SJSA1 (cell line): ENCODE data around the gene DHRS1. TPM values are rescaled to one million over a fixed set of nuclear protein-coding genes. Genes with fewer than 3 reads are reported as not detected.

Experiments
- DNase-seq, 2 experiments: peaks; one replicate each; pipeline ENCODE4 v3.0.0-alpha.2; 2015 to 2020; ENCODE audit warnings: low spot score in 2 of 2, low read depth in 1 of 2
- H3K27ac ChIP-seq: fragments of 250-450 bp; sonication (Bioruptor Pico); 2 replicates; pipeline ENCODE4 v1.5.1; 2020; ENCODE audit warnings: mild to moderate bottlenecking, moderate library complexity
- H3K27me3 ChIP-seq: fragments of 250-450 bp; sonication (Bioruptor Pico); replicated peaks from 2 replicates; pipeline ENCODE4 v1.5.1; 2020; ENCODE audit warnings: mild to moderate bottlenecking, moderate library complexity
- H3K36me3 ChIP-seq: fragments of 250-450 bp; sonication (Bioruptor Pico); 2 replicates; pipeline ENCODE4 v1.5.1; 2020; ENCODE audit warnings: mild to moderate bottlenecking
- H3K4me1 ChIP-seq: fragments of 250-450 bp; sonication (Bioruptor Pico); replicated peaks from 2 replicates; pipeline ENCODE4 v1.6.1; 2021; ENCODE audit warnings: mild to moderate bottlenecking
- H3K4me3 ChIP-seq: fragments of 250-450 bp; sonication (Bioruptor Pico); 2 replicates; pipeline ENCODE4 v1.5.1; 2020; ENCODE audit warnings: mild to moderate bottlenecking
- H3K9me3 ChIP-seq: fragments of 250-450 bp; sonication (Bioruptor Pico); replicated peaks from 2 replicates; pipeline ENCODE4 v1.5.1; 2020; ENCODE audit warnings: mild to moderate bottlenecking
- total RNA-seq: library from RNA; depleted of rRNA; stranded (reverse); fragments of >200 nt; shearing (Covaris generic); gene quantifications from 2 replicates; pipeline ENCODE4 v1.2.3, GENCODE V29; 2014; rRNA removed

Gene DHRS1
- total RNA-seq, 1 experiment from 2014 or later, result 5.4 TPM

DNA sequence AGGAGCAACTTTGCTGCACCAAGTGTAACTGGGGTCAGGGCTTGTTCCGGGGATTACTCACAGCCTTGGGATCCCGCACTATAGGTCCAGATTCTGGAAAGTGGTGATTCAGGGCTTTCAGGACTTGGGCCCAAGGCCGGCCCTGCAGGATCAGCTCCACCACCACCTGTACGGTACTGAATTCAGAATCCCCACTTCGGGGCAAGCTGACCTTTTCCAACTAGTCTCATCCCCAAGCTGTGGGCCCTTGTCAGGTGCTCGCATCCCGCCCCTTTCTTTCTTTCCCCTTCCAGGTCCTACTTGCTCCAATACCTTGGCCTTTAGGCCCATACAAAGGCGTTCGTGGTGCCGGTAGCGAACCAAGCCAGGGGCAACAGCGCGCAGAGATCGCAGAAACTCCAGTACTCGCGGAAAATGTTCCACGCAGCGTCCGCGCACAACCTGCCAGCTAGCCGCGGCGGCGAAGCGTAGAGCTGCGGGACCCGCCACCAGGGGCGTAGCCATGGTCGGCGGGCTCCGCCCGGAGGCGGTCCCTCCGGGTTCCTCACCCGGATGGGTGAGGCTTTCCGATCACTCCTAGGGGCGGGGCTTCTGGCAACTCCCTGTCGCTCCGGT is 57.6 kb downstream of the DHRS1 start:
- peak; percentile 95 to 99 for DNase-seq
- Histone ChIP-seq H3K27ac (peak overlapping the region; percentile 97), H3K4me1 (peaks cover 12% of the 10 kb centered on the region)

More for the DNA sequence above, 57.6 kb downstream of the DHRS1 start:
- no peaks in the 10 kb centered on the region for H3K27me3 ChIP-seq
- H3K36me3 ChIP-seq, result peaks cover 45% of the 10 kb centered on the region
- H3K9me3 ChIP-seq, result no peaks in the 10 kb centered on the region
- H3K4me3 ChIP-seq, result peak overlapping the region; percentile 52

Other genes starting within 250 kb of the DHRS1 start
- gene CARMIL3, start 247.8 kb downstream of the DHRS1 start, total RNA-seq, result not detected in 2 replicates
- not detected in 2 replicates for gene CPNE6, start 228.2 kb downstream of the DHRS1 start, total RNA-seq
- 4.8 and 5.3 TPM in 2 replicates for gene PCK2, start 205.5 kb downstream of the DHRS1 start, total RNA-seq
- 43.1 and 44.0 TPM in 2 replicates for gene DCAF11, start 185.0 kb downstream of the DHRS1 start, total RNA-seq
- 1.4 TPM in 1 of 2 replicates, not detected in the other for gene NRL, start 184.8 kb downstream of the DHRS1 start, total RNA-seq
- 1.8 TPM in 1 of 2 replicates, not detected in the other for gene FITM1, start 169.1 kb downstream of the DHRS1 start, total RNA-seq
- gene PSME1, start 163.6 kb downstream of the DHRS1 start, total RNA-seq, result 168 and 199 TPM in 2 replicates
- gene EMC9, start 158.2 kb downstream of the DHRS1 start, total RNA-seq, result 11.1 and 24.5 TPM in 2 replicates
- gene PSME2, start 153.2 kb downstream of the DHRS1 start, total RNA-seq, result 161 and 167 TPM in 2 replicates
- gene RNF31, start 152.3 kb downstream of the DHRS1 start, total RNA-seq, result 40.3 and 135 TPM in 2 replicates
- gene IRF9, start 138.5 kb downstream of the DHRS1 start, total RNA-seq, result 21.8 and 24.3 TPM in 2 replicates
- 0.47 and 6.8 TPM in 2 replicates for gene REC8, start 127.7 kb downstream of the DHRS1 start, total RNA-seq
- 25.1 and 27.6 TPM in 2 replicates for gene IPO4, start 111.0 kb downstream of the DHRS1 start, total RNA-seq
- gene TM9SF1, start 104.3 kb downstream of the DHRS1 start, total RNA-seq, result 60.3 and 60.5 TPM in 2 replicates
- gene TSSK4, start 94.1 kb downstream of the DHRS1 start, total RNA-seq, result not detected in 2 replicates
- gene CHMP4A, start 86.3 kb downstream of the DHRS1 start, total RNA-seq, result 23.0 and 29.9 TPM in 2 replicates
- 13.6 and 30.8 TPM in 2 replicates for gene MDP1, start 83.7 kb downstream of the DHRS1 start, total RNA-seq
- gene NEDD8, start 67.4 kb downstream of the DHRS1 start, total RNA-seq, result 234 and 316 TPM in 2 replicates
- gene GMPR2, start 66.9 kb downstream of the DHRS1 start, total RNA-seq, result 46.1 and 64.8 TPM in 2 replicates
- gene TINF2, start 57.2 kb downstream of the DHRS1 start, total RNA-seq, result 31.1 and 53.0 TPM in 2 replicates
- gene TGM1, start 36.6 kb downstream of the DHRS1 start, total RNA-seq, result 0.76 TPM in 1 of 2 replicates, not detected in the other
- 18.0 and 30.4 TPM in 2 replicates for gene RABGGTA, start 28.2 kb downstream of the DHRS1 start, total RNA-seq
- 15.3 and 16.2 TPM in 2 replicates for gene NOP9, start 70 bp upstream of the DHRS1 start, total RNA-seq
- not detected in 2 replicates for gene CIDEB, start 8.2 kb upstream of the DHRS1 start, total RNA-seq
- 3.1 and 10.1 TPM in 2 replicates for gene LTB4R2, start 10.4 kb upstream of the DHRS1 start, total RNA-seq
- 0.81 and 2.1 TPM in 2 replicates for gene LTB4R, start 11.7 kb upstream of the DHRS1 start, total RNA-seq
- not detected in 2 replicates for gene ADCY4, start 35.3 kb upstream of the DHRS1 start, total RNA-seq
- gene RIPK3, start 40.2 kb upstream of the DHRS1 start, total RNA-seq, result not detected in 2 replicates
- gene NFATC4, start 68.4 kb upstream of the DHRS1 start, total RNA-seq, result 14.6 and 23.6 TPM in 2 replicates
- gene NYNRIN, start 99.2 kb upstream of the DHRS1 start, total RNA-seq, result 0.87 and 1.2 TPM in 2 replicates
- gene CBLN3, start 129.9 kb upstream of the DHRS1 start, total RNA-seq, result 0.84 and 3.1 TPM in 2 replicates
- 12.5 and 25.1 TPM in 2 replicates for gene KHNYN, start 130.2 kb upstream of the DHRS1 start, total RNA-seq
- 7.9 and 8.2 TPM in 2 replicates for gene SDR39U1, start 143.0 kb upstream of the DHRS1 start, total RNA-seq
- not detected in 2 replicates for gene CMA1, start 208.5 kb upstream of the DHRS1 start, total RNA-seq